ENCODE measurements around the gene DNAJC25.
"Not testable (repeated sequence)": the region's sequence is repeated elsewhere in the genome, so short reads cannot be mapped to it uniquely, and the experiment has no call there.

Gene DNAJC25

DNA sequence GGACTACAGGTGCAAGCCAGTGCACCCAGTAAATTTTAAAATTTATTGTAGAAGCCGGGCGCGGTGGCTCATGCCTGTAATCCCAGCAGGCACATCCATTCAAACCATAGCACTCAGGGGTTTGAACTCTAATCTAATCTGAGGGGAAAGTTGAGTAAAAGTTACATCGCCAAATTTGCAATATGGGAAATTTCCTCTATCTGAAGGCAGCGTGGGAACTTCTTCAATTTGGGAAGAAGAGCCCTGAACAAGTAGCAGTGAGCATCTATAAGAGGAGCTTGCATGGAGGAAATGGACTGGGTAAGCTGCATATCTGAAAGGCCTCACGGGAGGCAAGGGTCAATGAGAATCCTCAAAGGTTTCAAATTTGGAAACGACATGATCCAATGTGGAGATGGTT lies 2.7 kb upstream of the DNAJC25 start:
- no peak for DNase-seq

- DNase-seq: peak; percentile 44
These were observed 761 bp upstream of the DNAJC25 start for GRCh38 chr9:111630182-111630963.

GRCh38 chr9:111630964-111631213 lies 245 bp upstream of the DNAJC25 start:
- DNase-seq: no peak

DNA sequence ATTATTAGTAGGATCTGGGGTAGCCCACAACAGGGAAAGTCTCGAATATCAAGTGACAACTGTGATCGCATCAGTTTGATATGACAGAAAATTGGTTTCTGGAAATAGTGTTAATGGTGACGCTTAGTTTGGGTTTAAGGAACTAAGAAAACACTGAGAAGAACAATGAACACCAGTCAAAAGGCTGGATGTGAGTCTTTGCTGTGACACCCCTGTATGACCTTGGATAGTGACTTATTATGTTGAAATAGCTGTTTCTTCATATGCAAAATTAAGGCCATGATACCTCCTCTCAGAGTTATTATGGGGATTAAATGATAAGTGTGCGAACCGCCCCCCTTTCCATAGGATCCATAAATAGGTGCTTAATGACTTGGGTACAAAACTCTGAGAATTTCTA lies 926 bp downstream of the DNAJC25 start:
- DNase-seq: no peak

GRCh38 chr9:111632695-111633388 lies 1.7 kb downstream of the DNAJC25 start:
- DNase-seq: no peak

- no peak for DNase-seq
These were observed 2.2 kb downstream of the DNAJC25 start for GRCh38 chr9:111633389-111633736.

DNA sequence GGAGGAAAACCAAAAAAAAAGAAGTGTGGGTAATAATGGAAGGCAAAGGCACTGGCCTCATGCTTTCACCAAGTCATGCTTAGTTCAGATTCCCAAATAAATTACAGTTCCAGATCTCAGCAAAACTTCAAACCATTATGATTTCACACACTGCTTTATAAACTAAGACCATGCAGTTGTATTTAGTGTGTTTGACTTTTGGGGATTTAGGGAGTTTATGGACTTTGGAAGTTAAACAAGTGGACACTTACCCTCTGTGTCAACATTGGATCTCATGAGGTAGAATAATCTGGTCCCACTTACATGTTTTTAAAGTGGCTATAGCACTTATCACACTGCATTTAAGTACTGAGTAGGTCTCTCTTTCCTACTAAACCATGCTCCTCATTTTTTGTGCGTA lies 3.7 kb downstream of the DNAJC25 start:
- no peak for DNase-seq

GRCh38 chr9:111637421-111637950 lies 6.4 kb downstream of the DNAJC25 start:
- DNase-seq: no peak

- DNase-seq: no peak
These were observed 13.2 kb downstream of the DNAJC25 start for GRCh38 chr9:111644195-111644772.

DNA sequence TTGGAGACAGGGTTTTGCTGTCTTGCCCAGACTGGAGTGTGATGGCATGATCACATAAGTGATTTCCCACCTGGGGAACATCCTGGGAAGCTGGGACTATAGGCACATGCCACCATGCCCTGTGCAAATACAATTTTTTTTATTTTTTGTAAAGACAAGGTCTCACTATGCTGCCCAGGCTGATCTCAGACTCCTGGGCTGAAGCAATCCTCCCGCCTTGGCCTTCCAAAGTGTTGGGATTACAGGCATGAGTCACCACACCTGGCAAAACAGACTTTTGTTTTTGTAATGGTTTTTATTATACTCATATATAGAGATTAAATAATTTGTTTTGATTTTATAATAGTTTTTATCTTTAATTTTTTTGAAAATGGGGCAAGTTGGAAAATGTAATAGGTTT lies 14.7 kb downstream of the DNAJC25 start:
- no peak for DNase-seq

DNA sequence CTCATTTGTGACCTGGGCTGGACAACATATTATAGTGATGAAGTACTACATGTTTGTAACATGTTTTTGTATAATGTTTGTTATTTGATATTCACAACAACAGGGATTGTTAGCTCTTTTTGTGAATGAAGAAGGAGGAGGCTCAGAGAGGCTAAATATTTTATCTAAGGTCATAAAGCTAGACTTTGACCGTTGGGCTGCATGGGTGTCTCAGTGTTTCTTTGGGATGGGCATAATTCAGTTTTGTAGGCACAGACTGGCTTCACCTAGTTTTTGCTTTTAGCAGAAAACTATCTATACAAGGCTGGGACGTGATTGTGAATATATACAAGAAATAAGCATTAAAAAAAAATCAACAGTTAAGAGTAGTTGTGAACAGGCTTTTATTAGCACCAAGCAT lies 15.3 kb downstream of the DNAJC25 start:
- DNase-seq: no peak

DNA sequence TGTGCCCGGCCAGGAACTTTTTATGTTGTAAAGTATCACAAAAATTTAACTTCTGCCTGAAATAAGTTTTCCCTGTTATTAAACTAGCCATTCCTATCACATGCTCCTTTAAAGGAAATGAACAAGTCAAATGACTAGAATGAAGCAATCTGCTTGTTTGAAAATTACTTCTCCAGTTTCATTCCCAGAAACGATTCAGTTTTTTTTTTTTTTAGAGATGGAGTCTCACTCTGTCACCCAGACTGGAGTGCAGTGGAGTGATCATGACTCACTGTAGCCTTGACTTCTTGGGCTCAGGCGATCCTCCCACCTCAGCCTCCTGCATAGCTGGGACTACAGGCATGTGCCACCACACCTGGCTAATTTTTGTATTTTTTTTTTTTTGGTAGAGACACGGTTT lies 16.9 kb downstream of the DNAJC25 start:
- DNase-seq: no peak

DNA sequence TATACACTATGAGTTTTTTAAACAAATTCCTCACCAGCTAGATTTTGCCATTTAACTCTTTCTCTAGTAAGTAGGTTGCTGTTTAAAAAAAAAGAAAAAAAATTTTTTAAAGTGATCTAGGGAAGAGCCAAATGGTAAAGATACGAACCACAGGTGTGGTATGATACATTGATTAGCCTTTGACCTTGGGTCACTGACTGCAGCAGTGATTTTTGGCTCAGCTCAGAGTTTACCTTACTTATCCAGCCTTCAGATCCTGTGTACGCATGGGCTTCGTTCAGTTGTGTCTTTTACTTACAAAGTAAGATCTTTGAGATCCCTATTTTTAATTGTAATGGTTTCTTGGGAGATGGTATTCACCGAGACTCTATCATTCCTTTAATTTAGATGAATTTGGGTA lies 17.9 kb downstream of the DNAJC25 start:
- no peak for DNase-seq

GRCh38 chr9:111657051-111657450 lies 25.9 kb downstream of the DNAJC25 start:
- DNase-seq: no peak

GRCh38 chr9:111658943-111659342 lies 27.8 kb downstream of the DNAJC25 start:
- no peak for DNase-seq

DNA sequence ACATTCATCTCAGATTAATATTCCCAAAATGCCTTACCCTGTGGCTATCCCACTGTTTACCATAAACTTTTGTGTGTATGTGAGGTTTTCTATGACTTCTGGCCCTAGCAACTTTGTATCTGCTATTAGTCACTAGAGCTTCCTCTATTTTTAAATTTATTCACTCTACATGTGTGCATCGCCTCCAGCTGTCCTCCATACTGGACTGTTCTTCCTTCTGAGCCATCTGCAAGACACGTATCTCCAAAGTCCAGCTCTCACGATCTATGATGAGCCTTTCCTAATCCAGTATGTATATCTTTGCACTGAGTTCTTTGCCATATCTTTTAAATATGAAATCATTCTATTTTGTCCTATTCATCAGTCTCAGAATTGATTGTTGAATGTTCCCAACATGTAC lies 28.6 kb downstream of the DNAJC25 start:
- no peak for DNase-seq

DNA sequence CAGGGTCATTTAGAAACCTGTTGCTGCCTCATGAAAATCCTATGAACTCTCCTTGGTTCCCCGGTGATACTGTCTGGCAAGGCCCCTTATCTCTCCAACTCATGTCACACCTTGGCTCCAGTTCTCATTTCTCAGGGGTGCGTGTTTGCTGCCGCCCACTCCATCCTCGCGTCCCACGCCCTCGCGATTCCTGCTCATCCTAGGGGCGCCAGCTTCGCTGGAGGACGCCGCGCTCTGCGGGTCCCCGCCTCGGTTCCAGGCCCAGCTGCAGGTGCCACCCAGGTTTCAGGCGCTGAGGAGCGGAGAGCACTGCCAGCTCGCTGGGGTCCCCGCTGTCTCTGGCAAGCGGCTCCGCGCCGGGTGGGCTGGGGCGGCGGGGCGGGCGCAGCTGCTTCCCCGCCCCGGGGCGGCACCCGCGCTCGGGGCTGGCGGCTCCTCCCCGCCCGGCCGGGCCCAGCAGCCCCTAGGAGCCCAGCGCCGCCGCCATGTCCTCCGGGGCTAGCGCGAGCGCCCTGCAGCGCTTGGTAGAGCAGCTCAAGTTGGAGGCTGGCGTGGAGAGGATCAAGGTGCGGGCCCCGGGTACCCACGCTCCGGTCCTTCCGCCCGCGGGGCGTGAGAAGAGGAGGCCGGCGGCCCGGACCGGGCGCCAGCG lies 30.1 kb downstream of the DNAJC25 start, which contains the start of gene GNG10:
Gene GNG10, plus strand, starts transcription at position 456 of the 652 bp plus-strand sequence. Its CDS starts 30 bp downstream, at position 486.
- DNase-seq: peak; percentile 77

- DNase-seq: peak; percentile 27
These were observed 30.8 kb downstream of the DNAJC25 start for GRCh38 chr9:111661802-111662521.

GRCh38 chr9:111662576-111663300 lies 31.6 kb downstream of the DNAJC25 start:
- DNase-seq: no peak

GRCh38 chr9:111663301-111663823 lies 32.2 kb downstream of the DNAJC25 start:
- DNase-seq: no peak

DNA sequence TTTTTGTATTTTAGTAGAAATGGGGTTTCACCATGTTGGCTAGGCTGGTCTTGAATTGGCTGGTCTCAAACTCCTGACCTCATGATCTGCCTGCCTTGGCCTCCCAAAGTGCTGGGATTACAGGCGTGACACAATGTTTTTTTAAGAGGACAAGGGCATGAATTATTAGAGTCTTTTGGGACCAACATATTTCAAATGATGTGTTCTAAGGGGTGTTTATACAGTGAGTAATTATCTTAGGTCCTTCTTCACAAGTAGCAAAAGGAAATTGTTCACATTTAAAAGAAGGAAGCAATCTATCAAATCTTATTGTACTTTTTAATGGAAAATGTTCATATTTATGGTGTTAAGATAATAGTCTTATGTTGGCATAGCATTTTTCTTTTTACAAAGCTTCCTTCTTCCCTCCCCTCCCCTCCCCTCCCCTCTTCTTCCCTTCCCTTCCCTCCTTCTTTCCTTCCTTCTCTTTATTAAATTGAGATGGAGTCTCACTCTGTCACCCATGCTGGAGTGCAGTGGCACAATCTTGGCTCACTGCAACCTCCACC lies 37.0 kb downstream of the DNAJC25 start:
- no peak for DNase-seq

GRCh38 chr9:111668601-111669000 lies 37.5 kb downstream of the DNAJC25 start:
- not testable (repeated sequence) for DNase-seq
